ENCODE measurements around the gene OSBPL10.

Gene OSBPL10

GRCh38 chr3:31667582-31667981 lies 313.5 kb downstream of the OSBPL10 start:
- no peak for DNase-seq (ENCODE audit: low read depth in 2 of 2)

DNA sequence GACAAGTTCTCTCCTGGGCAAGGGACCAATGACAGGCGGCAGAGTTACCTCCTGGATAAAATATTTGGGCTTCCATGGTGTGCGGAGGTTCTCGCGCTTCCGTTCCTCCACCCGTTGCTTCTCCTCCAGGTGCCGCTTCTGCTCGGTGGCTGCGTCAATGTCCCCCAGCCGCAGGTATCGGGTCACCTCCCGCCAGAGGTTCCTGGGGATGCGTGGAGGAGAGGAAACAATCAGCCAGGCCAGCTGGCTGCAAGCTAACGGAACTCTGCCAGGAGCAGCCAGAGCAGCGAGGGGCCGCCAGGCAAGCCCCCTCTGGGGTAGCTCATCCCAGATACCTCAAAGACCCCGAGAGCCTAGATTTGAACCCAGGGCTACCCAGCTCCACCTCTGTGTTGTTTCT lies 317.0 kb downstream of the OSBPL10 start:
- no peak for DNase-seq (ENCODE audit: low read depth in 2 of 2)

- no peak for DNase-seq (ENCODE audit: low read depth in 2 of 2)
Observed at GRCh38 chr3:31661993-31662670, 318.9 kb downstream of the OSBPL10 start.

DNA sequence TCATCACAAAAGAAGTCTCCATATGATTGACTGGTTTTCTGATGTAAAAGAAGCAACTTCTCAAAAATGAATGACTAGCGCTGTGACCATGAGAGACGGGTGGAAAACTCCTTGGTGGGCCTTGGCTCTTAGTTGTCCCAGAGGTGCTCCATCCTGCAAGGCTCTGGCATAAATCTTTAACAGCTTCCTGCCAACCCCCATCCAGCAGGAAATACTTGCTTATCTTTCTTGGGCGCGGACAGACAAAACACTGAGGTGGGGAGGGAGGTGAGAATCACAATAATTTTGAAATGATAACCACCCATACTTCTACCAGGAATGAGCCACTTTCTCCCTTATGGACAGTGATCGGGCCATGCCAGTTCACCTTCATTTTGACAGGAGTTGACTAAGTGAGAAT lies 319.8 kb downstream of the OSBPL10 start:
- DNase-seq (ENCODE audit: low read depth in 2 of 2): no peak

- no peak for DNase-seq (ENCODE audit: low read depth in 2 of 2)
Observed at GRCh38 chr3:31659246-31659645, 321.8 kb downstream of the OSBPL10 start.

DNA sequence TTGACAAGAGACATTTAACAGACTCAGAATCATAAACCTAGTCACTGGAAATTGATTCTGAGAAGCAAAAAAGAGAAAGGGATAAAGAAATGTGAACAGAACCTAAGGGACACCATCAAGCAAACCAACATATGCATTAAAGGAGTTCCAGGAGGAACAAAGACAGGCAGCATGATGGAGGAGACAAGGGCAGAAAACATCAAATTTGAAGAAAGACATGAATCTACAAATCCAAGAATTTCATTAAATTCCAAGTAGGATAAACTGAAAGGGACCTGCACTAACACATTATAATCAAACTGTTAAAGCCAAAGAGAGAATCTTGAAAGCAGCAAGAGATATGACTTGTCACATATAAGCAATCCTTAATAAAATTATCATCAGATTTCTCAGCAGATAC lies 326.1 kb downstream of the OSBPL10 start:
- DNase-seq (ENCODE audit: low read depth in 2 of 2): no peak

DNA sequence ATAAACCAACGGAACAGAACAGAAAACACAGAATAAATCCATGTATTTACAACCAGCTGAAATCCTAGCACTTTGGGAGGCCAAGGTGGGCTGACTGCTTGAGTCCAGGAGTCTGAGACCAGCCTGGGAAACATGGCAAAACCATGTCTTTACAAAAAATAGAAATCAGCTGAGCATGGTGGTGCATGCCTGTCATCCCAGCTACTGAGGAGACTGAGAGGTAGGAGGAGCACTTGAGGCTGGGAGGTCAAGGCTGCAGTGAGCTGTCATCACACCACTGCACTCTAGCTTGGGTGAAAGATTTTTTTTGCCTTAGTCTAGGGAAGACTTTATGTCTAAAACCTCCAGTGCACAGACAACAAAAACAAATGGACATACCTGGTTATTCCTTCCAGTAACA lies 327.6 kb downstream of the OSBPL10 start:
- no peak for DNase-seq (ENCODE audit: low read depth in 2 of 2)

GRCh38 chr3:31652296-31652695 lies 328.8 kb downstream of the OSBPL10 start:
- DNase-seq (ENCODE audit: low read depth in 2 of 2): no peak

- DNase-seq (ENCODE audit: low read depth in 2 of 2): no peak
Observed at GRCh38 chr3:31648286-31648968, 332.6 kb downstream of the OSBPL10 start.

DNA sequence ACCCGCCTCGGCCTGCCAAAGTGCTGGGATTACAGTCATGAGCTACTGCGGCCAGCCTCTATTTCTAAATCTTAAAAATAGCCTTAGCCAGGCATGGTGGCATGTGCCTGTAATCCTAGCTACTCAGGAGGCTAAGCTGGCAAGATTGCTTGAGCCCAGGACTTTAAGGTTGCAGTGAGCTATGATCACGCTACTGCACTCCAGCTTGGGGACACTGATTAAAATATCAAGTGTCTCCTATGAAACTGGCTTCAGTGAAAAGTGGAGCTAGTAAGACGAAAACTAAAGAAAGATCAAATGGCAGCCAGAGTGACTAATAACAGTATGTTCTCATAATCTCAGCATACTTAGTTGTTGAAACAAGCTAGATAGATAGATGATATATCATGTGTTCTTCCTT lies 335.8 kb downstream of the OSBPL10 start:
- DNase-seq (ENCODE audit: low read depth in 2 of 2): no peak

GRCh38 chr3:31639828-31640227 lies 341.2 kb downstream of the OSBPL10 start:
- no peak for DNase-seq (ENCODE audit: low read depth in 2 of 2)

- DNase-seq (ENCODE audit: low read depth in 2 of 2): no peak
Observed at GRCh38 chr3:31636694-31637442, 344.2 kb downstream of the OSBPL10 start.

DNA sequence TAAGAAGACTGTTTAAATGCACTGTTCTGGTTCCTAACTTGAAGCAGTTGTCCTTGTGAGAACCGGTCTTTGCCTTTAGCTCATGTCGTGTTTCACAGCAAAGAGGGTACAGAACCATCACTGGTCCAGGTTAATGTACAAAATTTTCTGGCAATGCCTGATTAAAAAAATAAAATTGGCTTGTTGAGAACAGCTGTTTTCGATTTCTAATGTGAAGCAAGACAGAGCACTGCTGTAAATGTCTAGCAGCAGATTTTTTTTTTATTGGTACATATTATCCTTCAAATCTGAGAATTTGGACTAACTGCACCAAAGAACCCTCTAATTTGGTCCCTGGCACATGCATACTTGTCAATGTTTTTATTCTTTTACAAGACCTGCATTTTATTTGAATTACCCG lies 345.0 kb downstream of the OSBPL10 start:
- no peak for DNase-seq (ENCODE audit: low read depth in 2 of 2)

DNA sequence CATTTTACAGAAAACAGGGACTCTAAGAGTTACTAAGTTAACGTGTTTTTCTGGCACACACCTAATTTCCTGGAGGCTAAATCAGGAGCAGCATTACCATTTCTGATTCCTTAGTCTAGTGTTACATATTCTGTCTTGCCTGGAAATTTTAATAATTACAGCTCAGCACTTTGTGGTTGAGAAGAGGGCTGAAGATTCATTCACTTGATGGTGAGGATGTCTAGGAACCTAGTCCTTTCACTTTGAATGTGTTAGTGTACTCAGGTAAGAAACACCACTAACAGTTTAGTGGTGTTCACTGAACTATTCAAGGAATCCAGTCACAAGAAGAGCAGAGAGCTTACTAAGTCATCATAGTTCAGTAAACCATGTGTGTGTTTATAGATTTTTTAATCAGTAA lies 345.5 kb downstream of the OSBPL10 start:
- no peak for DNase-seq (ENCODE audit: low read depth in 2 of 2)

DNA sequence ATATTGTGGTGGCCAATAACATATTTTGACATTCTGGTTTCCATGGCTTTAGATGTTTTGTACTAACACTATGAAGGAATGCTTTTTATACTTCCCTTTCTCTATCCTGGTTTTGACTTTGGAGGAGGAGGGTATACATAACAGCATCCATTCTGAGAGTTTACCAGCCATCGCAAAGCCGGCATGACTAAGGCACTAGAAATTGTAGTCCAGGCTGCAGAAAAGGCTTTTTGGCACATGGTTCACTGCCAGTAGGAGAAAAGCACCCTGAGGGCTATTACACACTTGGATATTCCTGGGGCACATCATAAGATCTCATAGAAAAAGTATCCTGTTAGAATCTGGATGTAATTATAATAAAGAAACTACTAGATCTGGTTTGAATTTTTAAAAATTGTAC lies 346.6 kb downstream of the OSBPL10 start:
- DNase-seq (ENCODE audit: low read depth in 2 of 2): no peak

GRCh38 chr3:31629054-31629453 lies 352.0 kb downstream of the OSBPL10 start:
- DNase-seq (ENCODE audit: low read depth in 2 of 2): no peak

- no peak for DNase-seq (ENCODE audit: low read depth in 2 of 2)
Observed at GRCh38 chr3:31625358-31625757, 355.7 kb downstream of the OSBPL10 start.

- DNase-seq (ENCODE audit: low read depth in 2 of 2): no peak
Observed at GRCh38 chr3:31624083-31624709, 356.9 kb downstream of the OSBPL10 start.

GRCh38 chr3:31622636-31623288 lies 358.3 kb downstream of the OSBPL10 start:
- DNase-seq (ENCODE audit: low read depth in 2 of 2): no peak

DNA sequence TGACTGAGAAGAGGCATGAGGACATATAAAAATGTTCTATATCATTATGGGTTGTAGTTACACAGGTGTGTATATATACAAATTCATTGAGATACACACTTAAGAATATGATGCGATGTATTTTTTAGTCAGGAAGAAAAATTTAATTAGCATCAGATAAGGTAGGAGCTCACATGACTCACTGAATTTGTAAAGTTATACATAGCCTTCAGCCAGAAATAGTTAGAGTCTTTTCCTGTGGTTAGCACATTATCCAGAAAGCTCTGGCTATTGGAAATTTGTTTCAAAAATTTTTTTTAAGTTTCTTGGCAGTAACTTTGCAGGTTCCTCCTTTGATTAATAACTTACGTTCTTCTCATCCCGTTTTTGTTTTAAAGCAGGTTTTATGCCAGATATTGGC lies 359.7 kb downstream of the OSBPL10 start:
- DNase-seq (ENCODE audit: low read depth in 2 of 2): no peak

GRCh38 chr3:31620656-31621055 lies 360.4 kb downstream of the OSBPL10 start:
- no peak for DNase-seq (ENCODE audit: low read depth in 2 of 2)

DNA sequence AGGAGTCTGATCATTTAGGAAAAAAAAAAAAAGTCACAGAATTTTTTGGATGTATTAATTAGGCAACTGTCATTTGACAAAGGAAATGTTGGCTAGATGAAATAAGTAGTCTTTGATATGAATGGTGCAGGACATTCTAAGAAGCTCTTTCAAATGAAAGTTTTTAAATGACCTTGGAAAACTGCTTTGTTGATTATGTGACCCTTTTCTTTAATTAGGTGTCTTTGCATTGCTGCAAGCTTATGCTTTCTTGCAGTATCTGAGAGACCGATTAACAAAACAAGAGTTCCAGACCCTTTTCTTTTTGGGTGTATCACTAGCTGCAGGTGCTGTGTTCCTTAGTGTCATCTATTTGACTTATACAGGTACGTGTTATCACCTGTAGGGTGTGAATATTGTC lies 364.4 kb downstream of the OSBPL10 start:
- no peak for DNase-seq (ENCODE audit: low read depth in 2 of 2)
